Measurements from ENCODE around the gene PDSS2. TPM values are rescaled to one million over a fixed set of nuclear protein-coding genes. Genes with fewer than 3 reads are reported as not detected.
"Not testable (repeated sequence)": the region's sequence is repeated elsewhere in the genome, so short reads cannot be mapped to it uniquely, and the experiment has no call there.

The PDSS2 gene
- total RNA-seq, 1 donor from 2014 or later = 15.2 TPM

DNA sequence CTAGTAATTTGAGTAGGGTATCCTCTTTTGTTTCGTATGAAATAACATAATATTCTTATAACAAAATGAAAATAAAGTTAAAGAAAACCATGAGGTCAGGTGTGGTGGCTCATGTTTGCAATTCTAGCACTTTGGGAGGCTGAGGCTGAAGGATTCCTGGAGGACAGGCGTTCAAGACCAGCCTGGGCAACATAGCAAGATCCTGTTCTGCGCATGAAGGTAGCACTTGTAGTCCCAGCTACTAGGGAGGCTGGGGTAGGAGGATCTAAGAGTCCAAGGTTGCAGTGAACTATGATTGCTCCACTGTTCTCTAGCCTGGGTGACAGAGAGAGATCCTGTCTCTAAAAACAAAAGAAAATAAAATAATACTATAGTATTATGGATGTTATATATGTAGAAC, 145.6 kb downstream of the PDSS2 start:
- DNase-seq (ENCODE audit: extremely low spot score, unreplicated experiment) = no peak
- Mint-ChIP-seq H3K9me3 (no peaks in the 10 kb centered on the region), H3K27me3 (no peaks in the 10 kb centered on the region), H3K36me3 (peaks cover 4% of the 10 kb centered on the region), H3K4me1 (ENCODE audit: unreplicated experiment) (peaks cover 15% of the 10 kb centered on the region), H3K4me3 (no peak overlapping the region), H3K27ac (no peak overlapping the region)
- TF ChIP-seq CTCF (conservative IDR thresholded peaks at IDR 0.05) = no peak

GRCh38 chr6:107310362-107310761, 149.0 kb downstream of the PDSS2 start:
- no peaks in the 10 kb centered on the region for H3K9me3 Mint-ChIP-seq
- DNase-seq (ENCODE audit: extremely low spot score, unreplicated experiment) = no peak
- H3K36me3 Mint-ChIP-seq = peaks cover 4% of the 10 kb centered on the region
- no peak for TF ChIP-seq CTCF (conservative IDR thresholded peaks at IDR 0.05)
- H3K4me1 Mint-ChIP-seq (ENCODE audit: unreplicated experiment) = peaks cover 10% of the 10 kb centered on the region
- H3K27me3 Mint-ChIP-seq = no peaks in the 10 kb centered on the region
- H3K27ac Mint-ChIP-seq = no peak overlapping the region
- H3K4me3 Mint-ChIP-seq = no peak overlapping the region

DNA sequence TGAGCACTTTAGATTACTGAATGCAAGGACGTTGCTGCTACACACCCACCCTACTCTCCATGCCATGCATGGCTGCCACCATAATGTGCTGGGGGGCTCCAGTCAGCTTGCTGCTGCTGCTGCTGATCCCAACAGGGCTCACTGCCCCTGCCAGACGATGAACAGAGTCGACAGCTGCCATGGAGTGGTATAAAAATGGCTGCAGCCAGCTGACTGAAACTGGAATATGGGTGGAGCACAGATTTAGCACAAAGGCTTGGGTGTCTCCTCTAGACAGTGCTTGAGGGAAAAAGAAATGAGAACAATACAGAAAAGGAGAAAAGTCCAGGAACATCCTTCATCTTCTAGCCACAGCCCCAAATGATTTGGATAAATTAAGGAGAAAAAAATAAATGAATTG, 150.7 kb downstream of the PDSS2 start:
- H3K9me3 Mint-ChIP-seq = no peaks in the 10 kb centered on the region
- TF ChIP-seq CTCF (conservative IDR thresholded peaks at IDR 0.05) = no peak

DNA sequence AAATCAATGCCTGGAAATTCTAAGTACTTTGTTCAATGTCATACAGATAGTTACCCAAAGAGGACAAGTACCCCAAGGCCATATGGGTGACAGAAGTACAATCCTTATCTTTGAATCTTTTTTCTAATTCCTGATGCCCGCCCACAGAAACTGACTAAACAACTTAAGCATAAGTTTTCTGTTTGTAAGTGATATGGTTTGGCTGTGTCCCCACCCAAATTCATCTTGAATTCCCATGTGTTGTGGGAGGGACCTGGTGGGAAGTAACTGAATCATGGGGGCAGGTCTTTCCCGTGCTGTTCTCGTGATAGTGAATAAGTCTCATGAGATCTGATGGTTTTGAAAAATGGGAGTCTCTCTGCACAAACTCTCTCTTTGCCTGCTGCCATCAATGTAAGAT, 153.4 kb downstream of the PDSS2 start:
- DNase-seq (ENCODE audit: extremely low spot score, unreplicated experiment); H3K27ac Mint-ChIP-seq; H3K9me3 Mint-ChIP-seq; H3K36me3 Mint-ChIP-seq; H3K4me3 Mint-ChIP-seq; H3K4me1 Mint-ChIP-seq (ENCODE audit: unreplicated experiment); H3K27me3 Mint-ChIP-seq: not testable (repeated sequence)

More for the DNA sequence above, 150.7 kb downstream of the PDSS2 start:
- peaks cover 4% of the 10 kb centered on the region for H3K36me3 Mint-ChIP-seq
- DNase-seq (ENCODE audit: extremely low spot score, unreplicated experiment) = no peak
- H3K27me3 Mint-ChIP-seq = no peaks in the 10 kb centered on the region
- no peak overlapping the region for H3K4me3 Mint-ChIP-seq
- peaks cover 6% of the 10 kb centered on the region for H3K4me1 Mint-ChIP-seq (ENCODE audit: unreplicated experiment)
- no peak overlapping the region for H3K27ac Mint-ChIP-seq

GRCh38 chr6:107305391-107305790, 154.0 kb downstream of the PDSS2 start:
- no peaks in the 10 kb centered on the region for H3K27me3 Mint-ChIP-seq
- no peak for DNase-seq (ENCODE audit: extremely low spot score, unreplicated experiment)
- H3K36me3 Mint-ChIP-seq = peaks cover 2% of the 10 kb centered on the region
- H3K27ac Mint-ChIP-seq = no peak overlapping the region
- no peak for TF ChIP-seq CTCF (conservative IDR thresholded peaks at IDR 0.05)
- no peak overlapping the region for H3K4me3 Mint-ChIP-seq
- peaks cover 6% of the 10 kb centered on the region for H3K4me1 Mint-ChIP-seq (ENCODE audit: unreplicated experiment)
- H3K9me3 Mint-ChIP-seq = no peaks in the 10 kb centered on the region

- TF ChIP-seq CTCF (conservative IDR thresholded peaks at IDR 0.05) = no peak
- H3K36me3 Mint-ChIP-seq = no peaks in the 10 kb centered on the region
- peaks cover 6% of the 10 kb centered on the region for H3K4me1 Mint-ChIP-seq (ENCODE audit: unreplicated experiment)
- peak overlapping the region; percentile 35 for H3K27ac Mint-ChIP-seq
- no peaks in the 10 kb centered on the region for H3K9me3 Mint-ChIP-seq
- H3K27me3 Mint-ChIP-seq = no peaks in the 10 kb centered on the region
- H3K4me3 Mint-ChIP-seq = no peak overlapping the region
- DNase-seq (ENCODE audit: extremely low spot score, unreplicated experiment) = no peak
These were observed 154.8 kb downstream of the PDSS2 start for GRCh38 chr6:107304421-107305025.
